Measurements from ENCODE around the gene COL9A2.

Gene COL9A2

GRCh38 chr1:40305871-40306270, 11.2 kb downstream of the COL9A2 start:
- Histone ChIP-seq H3K27ac (no peak overlapping the region), H3K27me3 (ENCODE audit: control insufficient read depth, insufficient read depth, low read length) (no peaks in the 10 kb centered on the region), H3K9ac (no peak overlapping the region), H3K4me1 (no peaks in the 10 kb centered on the region), H2AFZ (no peak overlapping the region), H3K79me2 (no peaks in the 10 kb centered on the region), H3K4me3 (ENCODE audit: low read depth, low read length) (no peak overlapping the region), H3K9me3 (ENCODE audit: control insufficient read depth, low read length) (no peaks in the 10 kb centered on the region), H3K36me3 (ENCODE audit: control insufficient read depth, insufficient read depth, low read length) (no peaks in the 10 kb centered on the region), H3K4me2 (ENCODE audit: low read length) (no peak overlapping the region)
- no peak for TF ChIP-seq CTCF (IDR thresholded peaks at IDR 0.05)

- Histone ChIP-seq H3K27ac (no peak overlapping the region), H3K9ac (no peak overlapping the region), H3K4me1 (no peaks in the 10 kb centered on the region), H3K4me2 (ENCODE audit: low read length) (no peak overlapping the region), H3K36me3 (ENCODE audit: control insufficient read depth, insufficient read depth, low read length) (no peaks in the 10 kb centered on the region), H3K4me3 (ENCODE audit: low read depth, low read length) (no peak overlapping the region), H2AFZ (no peak overlapping the region), H3K27me3 (ENCODE audit: control insufficient read depth, insufficient read depth, low read length) (no peaks in the 10 kb centered on the region), H3K9me3 (ENCODE audit: control insufficient read depth, low read length) (no peaks in the 10 kb centered on the region), H3K79me2 (no peaks in the 10 kb centered on the region)
- TF ChIP-seq CTCF (IDR thresholded peaks at IDR 0.05) = no peak
Observed at GRCh38 chr1:40305451-40305850, 11.6 kb downstream of the COL9A2 start.

- Histone ChIP-seq H3K79me2 (no peaks in the 10 kb centered on the region), H2AFZ (no peak overlapping the region), H3K27me3 (ENCODE audit: control insufficient read depth, insufficient read depth, low read length) (no peaks in the 10 kb centered on the region), H3K9ac (no peak overlapping the region), H3K4me1 (no peaks in the 10 kb centered on the region), H3K27ac (no peak overlapping the region), H3K4me3 (ENCODE audit: low read depth, low read length) (no peak overlapping the region), H3K9me3 (ENCODE audit: control insufficient read depth, low read length) (no peaks in the 10 kb centered on the region), H3K36me3 (ENCODE audit: control insufficient read depth, insufficient read depth, low read length) (no peaks in the 10 kb centered on the region), H3K4me2 (ENCODE audit: low read length) (no peak overlapping the region)
- no peak for TF ChIP-seq CTCF (IDR thresholded peaks at IDR 0.05)
Observed at GRCh38 chr1:40303790-40304189, 13.3 kb downstream of the COL9A2 start.

GRCh38 chr1:40303051-40303771, 13.9 kb downstream of the COL9A2 start:
- H3K4me2 ChIP-seq (ENCODE audit: low read length) = no peak overlapping the region
- no peak overlapping the region for H3K4me3 ChIP-seq (ENCODE audit: low read depth, low read length)
- H2AFZ ChIP-seq = no peak overlapping the region
- no peak overlapping the region for H3K9ac ChIP-seq
- TF ChIP-seq CTCF (IDR thresholded peaks at IDR 0.05) = no peak
- no peaks in the 10 kb centered on the region for H3K79me2 ChIP-seq
- no peaks in the 10 kb centered on the region for H3K9me3 ChIP-seq (ENCODE audit: control insufficient read depth, low read length)
- no peaks in the 10 kb centered on the region for H3K27me3 ChIP-seq (ENCODE audit: control insufficient read depth, insufficient read depth, low read length)
- no peaks in the 10 kb centered on the region for H3K4me1 ChIP-seq
- no peaks in the 10 kb centered on the region for H3K36me3 ChIP-seq (ENCODE audit: control insufficient read depth, insufficient read depth, low read length)
- no peak overlapping the region for H3K27ac ChIP-seq

- no peak overlapping the region for H3K9ac ChIP-seq
Observed at GRCh38 chr1:40302475-40302874, 14.6 kb downstream of the COL9A2 start.

More at GRCh38 chr1:40302475-40302874, 14.6 kb downstream of the COL9A2 start:
- no peaks in the 10 kb centered on the region for H3K36me3 ChIP-seq (ENCODE audit: control insufficient read depth, insufficient read depth, low read length)
- no peaks in the 10 kb centered on the region for H3K9me3 ChIP-seq (ENCODE audit: control insufficient read depth, low read length)
- H3K27ac ChIP-seq = no peak overlapping the region
- no peaks in the 10 kb centered on the region for H3K27me3 ChIP-seq (ENCODE audit: control insufficient read depth, insufficient read depth, low read length)
- H3K79me2 ChIP-seq = no peaks in the 10 kb centered on the region
- TF ChIP-seq CTCF (IDR thresholded peaks at IDR 0.05) = no peak
- no peak overlapping the region for H3K4me3 ChIP-seq (ENCODE audit: low read depth, low read length)
- H3K4me1 ChIP-seq = no peaks in the 10 kb centered on the region
- no peak overlapping the region for H2AFZ ChIP-seq
- H3K4me2 ChIP-seq (ENCODE audit: low read length) = no peak overlapping the region
